ENCODE data around the gene AXIN1. TPM values are rescaled to one million over a fixed set of nuclear protein-coding genes. Genes with fewer than 3 reads are reported as not detected.
"Not testable (repeated sequence)": the region's sequence is repeated elsewhere in the genome, so short reads cannot be mapped to it uniquely, and the experiment has no call there.

The AXIN1 gene
- total RNA-seq, 2 donors from 2014 or later = 10.9 to 12.3 TPM

DNA sequence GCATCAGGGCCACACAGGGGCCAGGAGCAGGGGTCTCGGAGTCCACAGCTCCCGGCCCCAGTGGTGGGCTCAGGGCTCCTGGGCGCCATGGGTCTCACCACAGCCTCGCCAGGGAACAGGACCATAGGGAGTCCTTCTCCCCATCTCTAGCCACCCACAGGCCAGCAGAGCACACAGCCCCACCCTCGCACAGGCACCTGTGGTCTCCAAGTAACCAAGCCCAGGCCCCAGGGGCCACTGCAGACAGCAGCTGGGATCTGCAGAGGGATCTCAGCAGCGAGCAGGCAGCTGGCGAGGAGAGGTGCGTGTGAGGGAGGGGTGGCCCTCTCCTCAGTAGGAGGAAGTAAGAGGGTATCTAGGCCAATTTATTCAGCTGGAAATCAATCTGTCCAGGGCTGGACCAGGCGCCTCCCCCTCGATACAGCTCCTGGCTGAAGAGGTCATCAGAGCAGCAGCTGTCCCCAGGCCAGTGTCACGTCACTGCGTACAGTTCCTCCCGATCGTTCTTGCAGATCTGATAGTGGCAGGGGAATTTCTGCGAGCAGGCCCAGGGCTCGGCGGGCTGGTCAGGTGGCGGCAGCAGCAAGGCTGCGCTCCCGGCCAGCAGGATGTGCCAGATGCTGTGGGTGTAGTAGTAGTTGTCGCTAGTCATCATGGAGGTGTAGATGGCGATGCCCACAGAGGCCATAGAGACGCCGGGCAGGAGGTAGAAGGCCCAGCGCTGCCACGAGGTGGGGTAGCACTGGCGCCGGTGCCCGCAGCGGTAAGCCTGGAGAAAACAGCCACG lies 19.2 kb upstream of the AXIN1 start:
- peak in 1 of 2 donors; percentile 1 for ATAC-seq
- no peak for DNase-seq
- intact Hi-C loops (cut with DNase I) = no loop called here

DNA sequence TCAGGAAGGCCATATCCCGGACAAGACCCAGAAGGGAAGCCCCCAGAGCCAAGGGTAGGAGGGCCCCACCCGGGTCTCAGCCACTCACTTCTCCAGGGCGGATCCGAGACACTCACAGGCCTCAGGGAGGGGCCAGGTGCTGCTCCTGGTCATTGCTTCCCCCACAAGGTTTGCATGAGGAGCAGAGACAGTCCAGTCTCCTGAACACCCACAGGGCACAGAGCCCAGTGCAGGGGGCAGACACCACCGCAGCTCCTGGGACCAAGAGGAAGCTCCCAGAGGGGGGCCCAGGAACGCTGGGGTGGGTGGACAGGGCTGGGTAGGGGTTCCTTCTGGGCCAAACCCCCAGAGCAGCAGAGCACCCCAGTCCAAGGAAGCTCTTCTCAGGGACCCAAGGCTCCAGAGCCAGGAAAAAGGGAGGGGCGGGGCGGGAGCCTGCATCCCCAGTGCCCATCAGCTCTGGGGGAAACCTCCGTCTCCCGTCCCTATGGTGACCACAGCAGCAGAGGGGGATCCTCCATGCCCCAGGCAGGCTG lies 18.5 kb upstream of the AXIN1 start:
- intact Hi-C loops (cut with DNase I) = no loop called here
- DNase-seq (no peak), ATAC-seq (peak in 1 of 2 donors; percentile 4)

DNA sequence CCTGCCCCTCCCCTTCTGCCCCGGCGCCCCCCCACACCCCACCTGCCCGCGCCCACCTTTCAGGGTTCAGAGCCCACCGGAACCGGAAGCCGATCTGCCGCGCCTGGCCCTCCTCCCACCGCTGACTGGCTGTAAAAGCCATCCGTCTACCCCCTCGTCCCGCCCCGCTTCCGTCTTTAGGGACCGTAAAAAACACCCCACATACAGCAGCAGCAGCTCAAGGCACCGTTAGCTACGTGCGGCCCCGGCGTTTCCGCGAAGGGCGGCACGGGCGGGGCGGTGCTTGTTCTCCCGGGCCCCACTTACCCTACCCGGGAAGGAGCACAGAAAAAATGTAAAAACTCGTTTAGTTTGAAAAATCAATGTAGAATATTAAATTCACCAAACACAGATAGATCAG lies 17.9 kb upstream of the AXIN1 start, which contains the start of gene MRPL28:
MRPL28 (minus strand) TSS at position 96 of the 400 bp plus-strand sequence. CDS start 320 bp downstream, outside the sequence.
- intact Hi-C loops (cut with DNase I) = no loop called here
- peak; percentile 94 to 98 for ATAC-seq
- DNase-seq = peak; percentile 96

DNA sequence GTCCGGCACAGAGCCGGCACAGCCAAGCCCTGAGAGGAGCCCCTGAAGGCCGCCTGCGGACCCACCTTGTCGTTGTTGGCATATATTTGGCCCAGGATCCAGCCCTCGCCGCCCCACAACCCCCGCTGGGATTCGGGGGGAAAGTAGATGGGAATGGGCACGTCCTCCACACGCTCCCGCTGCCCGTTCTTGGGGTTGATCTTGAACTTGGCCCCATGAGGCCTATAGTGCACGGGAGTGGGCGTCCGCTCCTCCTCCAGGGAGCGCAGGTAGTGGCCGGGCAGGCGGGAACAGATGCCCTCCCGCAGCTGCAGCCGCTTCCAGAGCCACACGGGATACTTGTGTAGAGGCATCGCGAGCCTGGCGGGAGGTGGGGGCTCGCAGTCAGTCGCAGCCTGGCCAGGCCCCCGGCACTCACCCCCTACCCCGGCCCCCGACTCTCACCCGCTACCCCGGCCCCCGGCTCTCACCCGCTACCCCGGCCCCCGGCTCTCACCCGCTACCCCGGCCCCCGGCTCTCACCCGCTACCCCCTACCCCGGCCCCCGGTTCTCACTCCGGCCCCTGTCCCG lies 17.4 kb upstream of the AXIN1 start:
- intact Hi-C loops (cut with DNase I) = no loop called here
- ATAC-seq (peak; percentile 50 to 53), DNase-seq (no peak)

DNA sequence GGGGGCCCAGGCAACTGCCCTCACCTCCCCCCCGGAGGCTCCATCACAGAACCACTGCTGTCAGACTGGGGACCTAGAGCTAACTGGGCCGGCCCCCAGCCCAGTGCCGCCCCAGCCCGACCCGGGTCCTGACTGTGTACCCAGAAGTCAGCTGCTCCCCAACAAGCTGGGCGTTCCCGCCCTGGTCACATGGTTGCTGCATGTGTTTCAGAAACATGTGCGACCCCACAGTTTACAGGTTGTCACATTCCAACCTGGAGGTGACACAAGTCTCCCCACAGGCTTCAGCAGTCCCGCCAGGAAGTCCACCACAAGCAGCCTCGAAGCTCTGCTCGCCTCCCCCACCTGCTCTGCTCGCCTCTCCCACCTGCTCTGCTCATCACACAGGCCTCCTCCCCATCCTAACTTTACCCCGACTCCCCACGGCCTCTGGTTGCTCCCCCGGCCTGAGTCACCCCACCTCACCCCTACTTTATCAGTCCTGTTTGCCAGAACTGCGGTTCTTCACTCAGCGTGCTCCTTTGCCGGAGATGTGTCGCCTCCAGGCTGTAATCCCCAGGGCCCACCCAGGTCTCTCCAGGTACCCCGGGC lies 16.8 kb upstream of the AXIN1 start:
- intact Hi-C loops (cut with DNase I) = no loop called here
- DNase-seq = no peak
- no peak for ATAC-seq

DNA sequence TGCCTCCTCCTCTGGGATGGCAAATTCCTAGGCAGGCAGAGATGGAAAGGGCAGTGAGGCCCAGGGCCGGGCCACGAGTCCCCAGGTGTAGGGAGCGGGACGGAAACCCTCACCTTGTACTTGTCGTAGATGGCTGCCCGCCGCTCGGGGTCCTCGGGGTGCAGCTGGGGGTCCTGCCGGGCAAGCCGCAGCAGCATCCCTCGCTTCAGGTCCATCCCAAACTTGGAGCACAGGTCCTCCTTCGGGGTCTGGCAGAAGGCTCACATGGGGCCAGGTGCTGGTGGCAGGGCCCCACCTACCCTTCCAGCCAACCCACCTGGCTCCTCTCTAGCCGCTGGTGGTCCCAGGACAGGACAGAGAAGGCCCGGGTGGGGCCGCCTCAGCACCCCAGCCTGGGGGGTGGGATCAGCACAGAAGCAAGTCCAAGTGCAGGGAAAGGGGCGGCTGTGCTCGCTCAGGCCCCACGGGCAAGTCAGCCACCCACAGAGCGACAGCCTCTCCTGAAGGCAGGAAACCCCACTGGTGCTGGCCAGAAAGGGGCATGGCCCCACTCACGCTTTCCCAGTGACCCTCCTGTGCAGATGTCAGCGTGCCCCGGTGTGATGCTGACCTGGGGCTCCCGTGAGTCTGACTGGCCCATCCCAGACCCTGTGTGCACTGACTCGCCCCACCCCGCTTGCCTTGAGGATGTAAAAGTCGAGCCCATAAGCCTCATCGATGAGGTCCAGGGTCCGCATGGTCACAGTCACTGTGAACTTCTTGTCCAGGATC lies 16.1 kb upstream of the AXIN1 start:
- DNase-seq (no peak), ATAC-seq (no peak)
- intact Hi-C loops (cut with DNase I) = no loop called here

DNA sequence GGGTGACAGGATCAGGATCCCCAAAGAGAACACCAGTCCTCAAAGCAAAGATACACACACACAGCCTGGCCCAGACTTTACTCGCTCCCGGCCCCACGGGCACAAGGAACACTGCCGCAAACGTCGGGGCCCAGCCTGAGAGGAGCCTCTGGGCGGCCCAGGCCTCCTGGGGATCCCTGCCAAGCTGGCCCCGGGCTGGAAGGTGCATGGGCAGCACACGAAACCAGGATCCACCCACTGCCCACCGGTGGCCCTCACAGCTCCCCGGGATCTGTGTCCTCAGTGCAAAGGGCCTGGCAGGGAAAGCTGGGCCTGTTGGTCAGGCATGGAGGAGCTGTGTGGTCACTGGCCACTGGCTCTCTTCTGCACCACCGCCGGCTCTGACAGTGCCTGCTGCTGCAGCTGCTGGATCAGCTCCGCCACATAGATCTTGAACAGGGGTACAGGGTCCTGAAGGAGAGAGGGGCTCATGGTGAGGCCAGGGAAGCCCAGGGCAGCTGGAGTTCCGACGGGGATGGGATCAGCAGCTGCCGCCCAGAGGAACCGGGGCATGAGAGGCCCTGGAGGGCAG lies 14.9 kb upstream of the AXIN1 start:
- no peak for ATAC-seq
- intact Hi-C loops (cut with DNase I) = no loop called here
- DNase-seq = no peak

DNA sequence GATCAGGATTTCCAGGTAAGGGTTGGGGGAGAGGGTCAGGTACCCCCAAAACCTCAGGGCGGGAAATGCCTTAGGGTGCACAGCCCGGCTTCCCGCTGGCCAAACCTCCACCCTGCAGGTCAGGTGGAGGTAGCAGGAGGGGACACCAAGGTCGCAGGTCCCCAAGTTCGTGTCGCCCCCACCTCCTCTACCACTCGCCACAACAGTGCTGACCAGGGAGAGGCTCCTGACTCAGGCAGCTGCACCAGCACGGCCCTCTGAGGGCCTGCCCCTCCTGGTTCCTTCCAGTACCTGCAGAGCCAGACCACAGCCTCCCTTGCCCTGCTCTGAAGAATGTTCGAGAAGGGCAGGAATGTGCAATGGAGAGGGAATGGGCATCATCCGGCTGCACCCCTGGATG lies 14.0 kb upstream of the AXIN1 start:
- no peak for ATAC-seq
- intact Hi-C loops (cut with DNase I) = no loop called here
- no peak for DNase-seq

DNA sequence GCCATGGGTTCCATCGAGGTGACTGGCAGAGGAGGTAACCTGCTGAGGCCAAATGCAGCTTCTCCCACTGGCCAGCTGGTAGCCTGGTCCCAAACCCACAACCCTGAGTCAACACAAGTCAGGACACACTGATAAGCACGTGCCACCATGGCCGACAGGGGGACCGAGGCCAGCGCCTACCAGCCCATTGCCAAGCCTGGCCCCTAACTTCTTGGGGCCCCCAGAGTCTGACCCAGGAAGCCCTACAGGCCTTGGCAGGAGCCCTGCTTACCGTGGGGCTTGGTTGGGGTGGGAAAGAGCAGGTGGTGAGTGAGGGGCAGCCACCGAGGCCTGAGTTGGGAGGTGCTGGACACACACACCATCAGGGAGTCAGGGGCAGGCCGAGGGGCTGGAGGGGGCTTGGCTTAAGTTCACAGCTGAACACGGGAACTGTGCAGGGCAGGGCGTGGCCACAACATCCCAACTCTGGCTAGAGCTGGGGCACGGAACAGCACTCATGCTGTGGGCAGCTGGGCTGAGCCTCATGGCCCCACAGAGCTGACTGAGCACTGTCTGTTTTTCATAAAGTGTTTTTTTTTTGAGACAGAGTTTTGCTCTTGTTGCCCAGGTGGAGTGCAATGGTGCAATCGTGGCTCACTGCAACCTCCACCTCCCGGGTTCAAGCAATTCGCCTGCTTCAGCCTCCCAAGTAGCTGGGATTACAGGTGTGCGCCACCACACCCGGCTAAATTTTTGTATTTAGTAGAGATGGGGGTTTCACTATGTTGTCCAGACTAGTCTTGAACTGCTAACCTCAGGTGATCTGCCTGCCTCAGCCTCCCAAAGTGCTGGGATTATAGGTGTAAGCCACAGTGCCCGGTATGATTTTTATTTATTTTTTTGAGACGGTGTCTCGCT lies 12.3 kb upstream of the AXIN1 start:
- intact Hi-C loops (cut with DNase I) = loop anchor here (5.0 kb wide), 1 partner anchor 248 kb away; no protein-coding TSS in a partner anchor
- DNase-seq = no peak

DNA sequence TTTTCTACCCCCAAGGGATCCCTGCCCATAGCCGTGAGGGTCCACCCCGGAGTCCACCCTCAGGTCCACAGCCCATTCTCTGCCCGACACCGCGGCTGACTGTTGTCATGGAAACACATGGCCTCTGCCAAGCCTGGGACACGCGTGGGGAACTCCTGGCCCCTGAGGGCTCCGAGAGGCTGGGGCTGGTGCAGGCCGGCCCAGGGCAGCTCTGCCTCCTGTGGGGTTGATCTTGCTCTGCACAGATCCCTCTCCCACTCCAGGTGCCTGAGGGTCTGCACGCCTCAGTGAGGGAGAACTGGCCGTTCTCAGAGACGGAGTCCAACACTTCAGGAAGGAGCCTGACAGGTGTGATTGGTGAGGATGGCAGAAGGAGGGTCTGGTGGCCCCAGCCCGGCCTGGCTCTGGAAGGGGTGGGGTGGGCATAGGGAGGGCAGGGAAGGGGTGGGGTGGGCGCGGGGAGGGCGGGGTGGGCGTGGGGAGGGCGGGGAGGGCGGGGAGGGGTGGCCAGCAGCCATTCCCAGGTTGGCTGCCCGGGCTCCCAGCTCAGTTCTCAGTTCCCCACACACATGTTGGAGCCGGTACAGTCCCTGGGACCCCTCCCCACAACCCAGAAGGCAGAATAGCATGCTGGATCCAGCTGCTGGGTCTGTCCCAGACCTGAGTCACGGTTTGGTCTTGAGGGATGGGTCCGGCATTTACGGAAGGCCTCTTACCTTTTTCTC lies 11.4 kb upstream of the AXIN1 start:
- no peak for DNase-seq
- intact Hi-C loops (cut with DNase I) = loop anchor here (5.0 kb wide), 1 partner anchor 247 kb away; no protein-coding TSS in a partner anchor
- no peak for ATAC-seq

More for the DNA sequence above, 12.3 kb upstream of the AXIN1 start:
- ATAC-seq = no peak

DNA sequence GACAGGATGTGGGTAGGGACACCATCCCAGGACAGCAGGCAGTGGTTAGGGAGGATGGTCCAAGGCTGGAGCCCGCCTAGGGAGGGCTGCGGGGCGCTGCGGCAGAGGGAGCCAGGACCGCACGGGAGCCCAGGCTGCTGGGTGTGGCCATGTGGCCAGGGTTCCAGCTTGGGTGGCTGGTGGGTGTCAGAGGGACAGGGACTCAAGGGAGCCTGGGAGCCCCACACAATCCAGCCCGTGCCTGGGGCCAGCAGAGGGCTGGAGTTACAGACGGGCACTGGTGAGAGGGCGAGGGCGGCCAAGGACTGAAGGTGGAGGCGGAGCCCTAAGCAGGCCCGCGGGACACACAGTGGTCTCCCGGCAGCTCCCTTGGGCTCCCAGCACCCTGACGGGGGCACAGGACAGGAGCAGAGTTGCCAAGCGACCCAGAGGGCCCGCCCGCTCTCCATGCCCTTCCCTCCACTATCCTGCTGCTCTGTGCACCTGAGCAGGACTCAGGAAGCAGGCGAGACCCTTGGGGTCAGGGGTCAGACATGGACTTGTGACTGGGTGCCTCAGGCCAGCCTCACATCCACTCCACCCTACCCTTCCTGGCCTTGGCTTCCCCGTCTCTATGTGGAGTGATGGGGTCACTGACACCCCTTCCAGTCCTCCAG lies 10.7 kb upstream of the AXIN1 start:
- no peak for ATAC-seq
- intact Hi-C loops (cut with DNase I) = loop anchor here (5.0 kb wide), 1 partner anchor 246 kb away; no protein-coding TSS in a partner anchor
- no peak for DNase-seq

DNA sequence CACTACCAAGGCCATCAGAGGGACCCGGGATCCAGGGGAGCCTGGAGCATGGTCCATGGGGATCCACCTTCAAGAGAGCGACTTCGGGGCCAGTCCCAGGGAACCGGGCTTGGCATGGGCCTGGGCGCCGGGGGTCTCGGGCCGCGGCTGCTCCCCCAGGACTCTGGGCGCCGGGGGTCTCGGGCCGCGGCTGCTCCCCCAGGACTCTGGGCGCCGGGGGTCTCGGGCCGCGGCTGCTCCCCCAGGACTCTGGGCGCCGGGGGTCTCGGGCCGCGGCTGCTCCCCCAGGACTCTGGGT lies 10.1 kb upstream of the AXIN1 start:
- ATAC-seq, DNase-seq: not testable (repeated sequence)
- intact Hi-C loops (cut with DNase I) = loop anchor here (5.0 kb wide), 1 partner anchor 245 kb away; no protein-coding TSS in a partner anchor

DNA sequence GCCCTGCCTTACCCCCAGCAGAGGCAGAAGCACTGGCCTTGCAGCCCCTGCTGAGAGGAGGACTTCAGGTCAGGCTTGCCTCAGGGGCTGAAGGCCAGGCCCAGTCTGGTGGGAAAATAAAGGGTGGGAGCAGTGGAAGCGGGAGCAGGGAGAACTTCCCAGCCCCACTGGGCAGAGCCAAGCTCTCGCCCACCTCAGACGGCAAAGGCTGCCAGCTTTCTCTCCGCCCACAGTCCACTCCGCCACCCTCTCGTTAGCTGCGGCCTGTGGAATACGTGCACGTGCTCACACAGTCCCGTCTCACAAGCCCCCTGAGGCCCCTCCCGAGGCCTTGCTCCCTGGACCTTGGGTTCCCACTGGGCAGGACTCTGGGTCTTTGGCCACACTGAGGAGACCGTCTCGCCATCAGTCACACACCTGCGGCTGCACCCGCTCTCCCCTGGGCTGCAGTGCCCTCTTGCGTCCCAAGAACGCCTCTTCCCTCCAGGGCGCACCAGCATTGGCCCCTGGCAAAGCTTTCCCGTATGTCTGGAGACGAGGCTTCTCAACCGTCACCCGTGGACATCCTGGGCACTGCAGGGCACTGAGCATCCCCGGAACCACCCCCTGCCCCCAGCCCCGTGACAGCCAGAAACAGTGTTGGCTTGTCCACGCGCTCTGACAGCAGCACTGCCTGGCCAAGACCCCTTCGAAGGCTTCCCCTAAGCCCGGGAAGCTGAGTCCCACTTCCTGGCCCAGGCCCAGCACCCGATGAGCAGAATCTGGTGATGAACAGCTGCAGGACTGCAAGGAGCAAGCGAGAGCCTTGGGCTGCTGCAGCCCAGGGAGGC lies 9.6 kb upstream of the AXIN1 start:
- peak; percentile 83 to 84 for ATAC-seq
- intact Hi-C loops (cut with DNase I) = loop anchor here (5.0 kb wide), 1 partner anchor 245 kb away; no protein-coding TSS in a partner anchor
- DNase-seq = peak; percentile 77

DNA sequence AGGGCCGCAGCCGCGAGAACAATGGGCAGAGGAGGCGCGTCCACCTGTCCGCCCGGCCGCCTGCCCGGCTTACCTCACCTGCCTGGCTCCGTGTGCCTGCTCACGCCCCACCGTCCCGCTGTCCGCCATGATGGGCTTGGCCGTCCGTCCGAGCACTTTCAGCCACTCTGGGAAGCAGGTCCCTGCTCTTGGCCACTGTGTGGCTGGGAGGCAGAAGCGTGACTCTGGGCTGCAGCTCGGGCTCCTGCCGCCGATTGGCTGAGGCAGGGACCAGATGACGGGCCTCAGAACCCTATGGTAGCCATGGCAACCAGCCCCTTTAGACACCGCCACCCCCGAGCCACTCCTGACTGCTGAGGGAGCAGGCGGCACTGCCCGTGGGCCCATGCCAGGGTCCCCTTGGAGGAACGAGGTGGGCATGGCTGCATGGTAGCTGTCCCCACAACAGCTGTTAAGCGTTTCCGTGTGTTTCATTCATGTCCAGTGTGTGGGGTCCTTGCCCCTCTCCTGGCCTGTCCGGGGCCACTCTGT lies 8.9 kb upstream of the AXIN1 start:
- DNase-seq (no peak), ATAC-seq (no peak)
- intact Hi-C loops (cut with DNase I) = loop anchor here (5.0 kb wide), 1 partner anchor 244 kb away; no protein-coding TSS in a partner anchor

DNA sequence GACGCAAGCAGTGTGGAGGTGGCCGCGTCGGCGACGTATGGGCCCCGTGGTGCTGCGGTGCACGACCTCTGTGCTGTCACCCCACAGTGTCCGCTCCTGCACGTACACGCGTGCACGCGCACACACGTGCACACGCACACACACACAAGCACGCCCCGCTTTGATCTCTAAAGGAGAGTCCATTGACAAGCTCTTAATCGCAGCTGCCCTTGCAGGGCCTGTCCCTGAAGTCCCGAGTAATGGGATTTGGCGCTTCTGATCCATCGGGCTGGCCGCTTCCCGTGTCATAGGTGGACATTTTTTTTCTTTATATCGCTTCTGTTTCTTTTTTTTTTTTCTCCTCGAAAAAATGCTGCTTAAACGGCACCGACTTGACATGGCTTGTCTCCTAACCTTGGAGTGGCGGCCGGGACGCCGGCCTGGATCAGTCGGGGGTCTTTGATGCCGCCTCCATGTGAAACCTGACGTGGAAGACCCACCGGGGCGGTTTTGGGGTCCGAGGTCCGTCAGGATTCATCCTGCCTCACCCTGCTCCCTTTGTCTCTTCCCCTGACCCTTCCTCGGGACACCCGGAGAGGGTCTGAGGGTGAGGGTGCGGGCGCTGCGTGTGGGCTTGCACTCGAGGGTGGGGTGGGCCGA lies 8.3 kb upstream of the AXIN1 start:
- no peak for ATAC-seq
- intact Hi-C loops (cut with DNase I) = loop anchor here (5.0 kb wide), 1 partner anchor 244 kb away; no protein-coding TSS in a partner anchor
- no peak for DNase-seq

All from left cardiac atrium (tissue), 4 donors.